ENCODE data around the gene STS. TPM values are rescaled to one million over a fixed set of nuclear protein-coding genes. Genes with fewer than 3 reads are reported as not detected.

Gene STS
- total RNA-seq, 1 experiment from 2014 or later = 0.54 TPM

DNA sequence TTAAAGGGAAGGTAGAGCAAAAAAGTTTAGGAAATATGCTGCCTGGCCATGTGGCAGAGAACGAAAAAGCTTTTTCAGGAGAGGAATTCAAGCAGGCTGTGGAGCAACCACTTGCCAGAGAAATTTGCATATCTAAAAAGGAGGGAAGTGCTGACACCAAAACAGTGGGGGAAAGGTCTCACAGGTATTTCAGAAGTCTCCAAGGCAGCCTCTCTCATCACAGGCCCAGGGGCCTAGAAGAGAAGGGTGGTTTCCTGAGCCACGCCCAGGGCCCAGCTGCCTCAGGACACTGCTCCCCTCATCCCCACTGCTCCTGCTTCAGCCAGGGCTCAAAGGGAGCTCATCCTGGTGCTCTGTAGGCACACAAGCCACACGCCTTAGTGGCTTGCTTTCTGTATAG lies 29.9 kb upstream of the STS start (continued):
- TF ChIP-seq, protein P1, sequence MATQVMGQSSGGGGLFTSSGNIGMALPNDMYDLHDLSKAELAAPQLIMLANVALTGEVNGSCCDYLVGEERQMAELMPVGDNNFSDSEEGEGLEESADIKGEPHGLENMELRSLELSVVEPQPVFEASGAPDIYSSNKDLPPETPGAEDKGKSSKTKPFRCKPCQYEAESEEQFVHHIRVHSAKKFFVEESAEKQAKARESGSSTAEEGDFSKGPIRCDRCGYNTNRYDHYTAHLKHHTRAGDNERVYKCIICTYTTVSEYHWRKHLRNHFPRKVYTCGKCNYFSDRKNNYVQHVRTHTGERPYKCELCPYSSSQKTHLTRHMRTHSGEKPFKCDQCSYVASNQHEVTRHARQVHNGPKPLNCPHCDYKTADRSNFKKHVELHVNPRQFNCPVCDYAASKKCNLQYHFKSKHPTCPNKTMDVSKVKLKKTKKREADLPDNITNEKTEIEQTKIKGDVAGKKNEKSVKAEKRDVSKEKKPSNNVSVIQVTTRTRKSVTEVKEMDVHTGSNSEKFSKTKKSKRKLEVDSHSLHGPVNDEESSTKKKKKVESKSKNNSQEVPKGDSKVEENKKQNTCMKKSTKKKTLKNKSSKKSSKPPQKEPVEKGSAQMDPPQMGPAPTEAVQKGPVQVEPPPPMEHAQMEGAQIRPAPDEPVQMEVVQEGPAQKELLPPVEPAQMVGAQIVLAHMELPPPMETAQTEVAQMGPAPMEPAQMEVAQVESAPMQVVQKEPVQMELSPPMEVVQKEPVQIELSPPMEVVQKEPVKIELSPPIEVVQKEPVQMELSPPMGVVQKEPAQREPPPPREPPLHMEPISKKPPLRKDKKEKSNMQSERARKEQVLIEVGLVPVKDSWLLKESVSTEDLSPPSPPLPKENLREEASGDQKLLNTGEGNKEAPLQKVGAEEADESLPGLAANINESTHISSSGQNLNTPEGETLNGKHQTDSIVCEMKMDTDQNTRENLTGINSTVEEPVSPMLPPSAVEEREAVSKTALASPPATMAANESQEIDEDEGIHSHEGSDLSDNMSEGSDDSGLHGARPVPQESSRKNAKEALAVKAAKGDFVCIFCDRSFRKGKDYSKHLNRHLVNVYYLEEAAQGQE (IDR thresholded peaks at IDR 0.05; ENCODE audit: low read depth) = no peak

DNA sequence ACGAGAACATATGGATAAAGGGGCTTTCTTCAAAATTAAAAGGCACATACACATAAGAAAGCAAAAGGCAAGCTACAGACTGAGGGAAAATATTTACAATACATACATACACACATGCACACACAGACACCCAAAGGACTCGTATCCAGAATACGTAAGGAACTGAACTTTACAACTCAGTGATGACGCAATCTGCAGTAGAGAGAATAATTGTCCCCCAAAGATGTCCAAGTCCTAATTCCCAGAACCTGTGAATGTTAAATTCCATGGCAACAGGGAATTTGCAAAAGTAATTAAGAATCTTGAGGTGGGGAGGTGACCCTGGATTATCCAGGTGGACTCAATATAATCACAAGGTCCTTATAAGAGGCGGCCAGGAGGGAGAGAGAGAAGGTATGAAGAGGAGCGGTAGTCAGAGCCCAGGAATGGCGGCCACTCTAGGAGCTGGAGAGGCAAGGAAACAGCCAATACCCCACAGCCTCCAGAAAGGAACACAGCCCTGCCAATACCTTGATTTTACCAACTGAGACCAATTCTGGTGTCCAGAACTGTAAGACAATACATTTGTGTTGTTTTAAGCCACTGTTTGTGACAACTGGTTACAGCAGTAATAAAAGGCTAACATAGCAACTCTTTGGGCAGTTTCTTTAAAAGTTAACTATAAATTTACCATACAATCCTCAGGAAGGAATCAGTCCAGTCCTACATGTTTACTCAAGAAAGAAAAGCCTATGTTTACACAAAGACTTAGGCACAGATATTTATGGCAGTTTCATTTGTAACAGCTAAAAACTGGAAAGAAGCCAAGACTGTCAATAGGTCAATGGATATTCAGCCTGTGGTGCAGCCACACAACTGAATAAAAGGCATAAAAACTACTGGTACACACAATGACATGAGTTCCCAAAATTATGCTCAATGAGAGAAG lies 27.3 kb upstream of the STS start:
- no peaks in the 10 kb centered on the region for H3K36me3 ChIP-seq (ENCODE audit: control insufficient read depth in 1 of 2, insufficient read depth in 2 of 2, low read length in 2 of 2)
- peaks cover 38% of the 10 kb centered on the region for H3K79me2 ChIP-seq (ENCODE audit: insufficient read depth, low read length)
- POLR2A ChIA-PET = no interaction called here
- ATAC-seq (no peak), DNase-seq (ENCODE audit: low read depth, low spot score) (no peak)
- no TSS peak for BruUV-seq (replicated peaks)
- H3K9me3 ChIP-seq (ENCODE audit: control insufficient read depth in 1 of 2, insufficient read depth in 1 of 2, low read depth in 1 of 2, low read length in 2 of 2) = no peaks in the 10 kb centered on the region
- 0 out of 2 replicates have a peak overlapping the region, but pooled peaks have one; percentile 3 for H3K4me2 ChIP-seq (ENCODE audit: low read length)
- H3K27ac ChIP-seq (ENCODE audit: low read depth, low read length) = no peak overlapping the region
- RAD21 ChIA-PET (ENCODE audit: low non-redundant PET in 1 of 2, low total read pairs in 2 of 2, uncharacterized antibody in 2 of 2, unreplicated experiment in 2 of 2) = no interaction called here
- no peaks in the 10 kb centered on the region for H3K9me2 ChIP-seq (ENCODE audit: insufficient read depth)
- no peaks in the 10 kb centered on the region for H4K20me1 ChIP-seq (ENCODE audit: insufficient read depth)
- H3K4me1 ChIP-seq (ENCODE audit: control insufficient read depth in 1 of 2, insufficient read depth in 2 of 2, low read length in 2 of 2) = peaks cover 8% of the 10 kb centered on the region in 2 experiments; a peak in 2 of 4 replicates
- H3K9ac ChIP-seq (ENCODE audit: low read length) = no peak overlapping the region
- no peak overlapping the region for H2AFZ ChIP-seq (ENCODE audit: low read depth, low read length, poor library complexity, severe bottlenecking)
- TF ChIP-seq, protein P2, sequence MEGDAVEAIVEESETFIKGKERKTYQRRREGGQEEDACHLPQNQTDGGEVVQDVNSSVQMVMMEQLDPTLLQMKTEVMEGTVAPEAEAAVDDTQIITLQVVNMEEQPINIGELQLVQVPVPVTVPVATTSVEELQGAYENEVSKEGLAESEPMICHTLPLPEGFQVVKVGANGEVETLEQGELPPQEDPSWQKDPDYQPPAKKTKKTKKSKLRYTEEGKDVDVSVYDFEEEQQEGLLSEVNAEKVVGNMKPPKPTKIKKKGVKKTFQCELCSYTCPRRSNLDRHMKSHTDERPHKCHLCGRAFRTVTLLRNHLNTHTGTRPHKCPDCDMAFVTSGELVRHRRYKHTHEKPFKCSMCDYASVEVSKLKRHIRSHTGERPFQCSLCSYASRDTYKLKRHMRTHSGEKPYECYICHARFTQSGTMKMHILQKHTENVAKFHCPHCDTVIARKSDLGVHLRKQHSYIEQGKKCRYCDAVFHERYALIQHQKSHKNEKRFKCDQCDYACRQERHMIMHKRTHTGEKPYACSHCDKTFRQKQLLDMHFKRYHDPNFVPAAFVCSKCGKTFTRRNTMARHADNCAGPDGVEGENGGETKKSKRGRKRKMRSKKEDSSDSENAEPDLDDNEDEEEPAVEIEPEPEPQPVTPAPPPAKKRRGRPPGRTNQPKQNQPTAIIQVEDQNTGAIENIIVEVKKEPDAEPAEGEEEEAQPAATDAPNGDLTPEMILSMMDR (IDR thresholded peaks at IDR 0.05 in 2 of 3, conservative IDR thresholded peaks at IDR 0.05 in 1 of 3; ENCODE audit: borderline replicate concordance in 1 of 3, insufficient read depth in 1 of 3, low read depth in 2 of 3, low read length in 2 of 3) = no peak
- TF ChIP-seq, protein P3, sequence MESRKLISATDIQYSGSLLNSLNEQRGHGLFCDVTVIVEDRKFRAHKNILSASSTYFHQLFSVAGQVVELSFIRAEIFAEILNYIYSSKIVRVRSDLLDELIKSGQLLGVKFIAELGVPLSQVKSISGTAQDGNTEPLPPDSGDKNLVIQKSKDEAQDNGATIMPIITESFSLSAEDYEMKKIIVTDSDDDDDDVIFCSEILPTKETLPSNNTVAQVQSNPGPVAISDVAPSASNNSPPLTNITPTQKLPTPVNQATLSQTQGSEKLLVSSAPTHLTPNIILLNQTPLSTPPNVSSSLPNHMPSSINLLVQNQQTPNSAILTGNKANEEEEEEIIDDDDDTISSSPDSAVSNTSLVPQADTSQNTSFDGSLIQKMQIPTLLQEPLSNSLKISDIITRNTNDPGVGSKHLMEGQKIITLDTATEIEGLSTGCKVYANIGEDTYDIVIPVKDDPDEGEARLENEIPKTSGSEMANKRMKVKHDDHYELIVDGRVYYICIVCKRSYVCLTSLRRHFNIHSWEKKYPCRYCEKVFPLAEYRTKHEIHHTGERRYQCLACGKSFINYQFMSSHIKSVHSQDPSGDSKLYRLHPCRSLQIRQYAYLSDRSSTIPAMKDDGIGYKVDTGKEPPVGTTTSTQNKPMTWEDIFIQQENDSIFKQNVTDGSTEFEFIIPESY (IDR thresholded peaks at IDR 0.05; ENCODE audit: extremely low read depth, insufficient replicate concordance, low read length) = no peak
- TF ChIP-seq TCF7L2 (IDR thresholded peaks at IDR 0.05; ENCODE audit: borderline replicate concordance, extremely low read depth, insufficient read depth, insufficient read length) (no peak), YY1 (IDR thresholded peaks at IDR 0.05; ENCODE audit: extremely low read depth, insufficient replicate concordance, low read depth, low read length) (no peak)
- H3K4me3 ChIP-seq (replicated peaks in 1 of 2; ENCODE audit: low read depth in 1 of 2, low read length in 2 of 2) = no peak overlapping the region
- H3K27me3 ChIP-seq (ENCODE audit: insufficient read depth, low read length) = no peaks in the 10 kb centered on the region
- intact Hi-C loops (cut with micrococcal nuclease) = no loop called here
- CTCF ChIA-PET = no interaction called here
